Small intestine (tissue), 7 donors: ENCODE data around the gene GSTM5. TPM values are rescaled to one million over a fixed set of nuclear protein-coding genes. Genes with fewer than 3 reads are reported as not detected.
"Not testable (repeated sequence)": the region's sequence is repeated elsewhere in the genome, so short reads cannot be mapped to it uniquely, and the experiment has no call there.

Experiments
- DNase-seq, 2 donors: peaks; one replicate each; pipeline versions ENCODE4 v3.0.0 to v3.0.0-alpha.2; 2013
- FAIRE-seq: peaks from 2 replicates; lab custom pipeline; 2012; peaks lifted over from hg19 to GRCh38; lab: Jason Lieb, UNC
- H3K27ac ChIP-seq, 3 donors: one replicate each; pipeline ENCODE4 v1.5.1; 2013; ENCODE audit warnings: low read length in 2 of 3, mild to moderate bottlenecking in 2 of 3, control low read depth in 1 of 3, inconsistent platforms in 1 of 3, low read depth in 1 of 3, moderate library complexity in 1 of 3
- H3K27me3 ChIP-seq, 3 donors: one replicate each; pipeline ENCODE4 v1.6.1; 2013; ENCODE audit warnings: low read length in 3 of 3, inconsistent platforms in 1 of 3; ENCODE audit not compliant: control insufficient read depth in 3 of 3, insufficient read depth in 3 of 3
- H3K36me3 ChIP-seq, 3 donors: one replicate each; pipeline ENCODE4 v1.6.1; 2013; ENCODE audit warnings: low read length in 3 of 3, inconsistent platforms in 1 of 3, low read depth in 1 of 3, mild to moderate bottlenecking in 1 of 3, moderate library complexity in 1 of 3; ENCODE audit not compliant: control insufficient read depth in 3 of 3, insufficient read depth in 2 of 3
- H3K4me1 ChIP-seq, 3 donors: one replicate each; pipeline ENCODE4 v1.6.1; 2013; ENCODE audit warnings: low read length in 2 of 3, inconsistent platforms in 1 of 3, low read depth in 1 of 3, mild to moderate bottlenecking in 1 of 3, moderate library complexity in 1 of 3; ENCODE audit not compliant: control insufficient read depth in 3 of 3, insufficient read depth in 2 of 3
- H3K4me3 ChIP-seq, 3 donors: one replicate each; pipeline ENCODE4 v1.5.1; 2013; ENCODE audit warnings: low read length in 3 of 3, control low read depth in 1 of 3, inconsistent platforms in 1 of 3, low read depth in 1 of 3, mild to moderate bottlenecking in 1 of 3, moderate library complexity in 1 of 3
- H3K9me3 ChIP-seq, 2 donors: one replicate each; pipeline ENCODE4 v1.6.1; 2013; ENCODE audit warnings: low read depth in 1 of 2, low read length in 1 of 2; ENCODE audit not compliant: control insufficient read depth in 2 of 2, insufficient read depth in 1 of 2
- WGBS, 3 donors: extraction: QIAGEN DNeasy Blood & Tissue Kit; methylation state at CpG; one replicate each; pipeline ENCODE4 v1.1.7; 2013; 5-methylcytosine and 5-hydroxymethylcytosine counted together
- polyA plus RNA-seq, 4 donors: library from polyadenylated mRNA; stranded (reverse) in 3 of 4; unstranded in 1 of 4; fragments of 200-250 nt in 3 of 4; fragments of 120-200 nt in 1 of 4; gene quantifications; one replicate each; pipeline versions ENCODE4 v1.2.1 to v1.2.3, GENCODE V29; 2013
- donor health status: healthy with polysubstance abuse.
- donor health status: control.
- donor health status: control.
- donor health status: Bipolar disorder and iron deficiency.
- donor health status: healthy.

Gene GSTM5
- polyA plus RNA-seq, 4 donors: 1.1 to 4.4 (median 3.0) TPM; not detected in 1

GRCh38 chr1:109673861-109674260 is 38.2 kb upstream of the GSTM5 start:
- DNase-seq: peak; percentile 37 to 75
- peaks cover 0 to 22% (median 0%) of the 10 kb centered on the region in 3 donors for H3K36me3 ChIP-seq
- not testable (repeated sequence) for H3K27me3 ChIP-seq, H3K4me3 ChIP-seq, FAIRE-seq, H3K27ac ChIP-seq, H3K4me1 ChIP-seq, H3K9me3 ChIP-seq
- WGBS, 3 donors: 15 to 55% (median 48%) methylated on average over 2 of the region's 2 CpGs

GRCh38 chr1:109676683-109677381 is 35.2 kb upstream of the GSTM5 start:
- not testable (repeated sequence) for H3K4me3 ChIP-seq, H3K27ac ChIP-seq, H3K4me1 ChIP-seq, H3K9me3 ChIP-seq, H3K27me3 ChIP-seq, FAIRE-seq, H3K36me3 ChIP-seq
- DNase-seq: peak in 1 of 2 donors; percentile 0
- WGBS, 3 donors: 67 to 94% (median 92%) methylated on average over 3 of the region's 3 CpGs

DNA sequence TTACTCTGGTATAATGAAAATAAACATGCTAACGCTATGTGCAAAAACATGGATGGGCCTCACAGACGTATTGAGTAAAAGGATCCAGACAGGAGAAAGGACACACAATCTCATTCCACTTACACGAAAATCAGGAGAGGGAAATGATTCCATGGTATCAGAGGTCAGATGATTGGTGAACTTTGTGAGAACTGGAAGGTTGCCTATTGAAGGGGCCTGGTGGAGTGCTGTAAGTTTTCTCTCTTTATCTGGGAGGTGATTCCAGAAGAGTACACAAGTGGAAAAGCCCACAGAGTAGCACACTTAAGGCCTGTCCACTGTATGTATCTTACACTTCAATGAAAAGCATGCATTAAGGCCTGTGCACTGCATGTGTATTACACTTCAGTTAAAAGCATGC is 34.6 kb upstream of the GSTM5 start:
- Histone ChIP-seq H3K27ac (no peak overlapping the region), H3K9me3 (no peaks in the 10 kb centered on the region), H3K27me3 (no peaks in the 10 kb centered on the region), H3K4me3 (no peak overlapping the region), H3K4me1 (peaks cover 0 to 7% (median 2%) of the 10 kb centered on the region in 3 donors), H3K36me3 (peaks cover 0 to 3% (median 0%) of the 10 kb centered on the region in 3 donors)
- DNase-seq (peak in 1 of 2 donors; percentile 2), FAIRE-seq (no peak)
- WGBS, 3 donors: 63 to 67% (median 67%) methylated on average over 3 of the region's 3 CpGs

- not testable (repeated sequence) for FAIRE-seq, H3K36me3 ChIP-seq, H3K27ac ChIP-seq, H3K4me1 ChIP-seq, H3K4me3 ChIP-seq, H3K9me3 ChIP-seq, H3K27me3 ChIP-seq
- DNase-seq: peak in 1 of 2 donors; percentile 0
- 80 to 92% (median 86%) methylated on average over 2 of the region's 2 CpGs for WGBS, 3 donors
These were observed 33.4 kb upstream of the GSTM5 start for GRCh38 chr1:109678637-109679036.

DNA sequence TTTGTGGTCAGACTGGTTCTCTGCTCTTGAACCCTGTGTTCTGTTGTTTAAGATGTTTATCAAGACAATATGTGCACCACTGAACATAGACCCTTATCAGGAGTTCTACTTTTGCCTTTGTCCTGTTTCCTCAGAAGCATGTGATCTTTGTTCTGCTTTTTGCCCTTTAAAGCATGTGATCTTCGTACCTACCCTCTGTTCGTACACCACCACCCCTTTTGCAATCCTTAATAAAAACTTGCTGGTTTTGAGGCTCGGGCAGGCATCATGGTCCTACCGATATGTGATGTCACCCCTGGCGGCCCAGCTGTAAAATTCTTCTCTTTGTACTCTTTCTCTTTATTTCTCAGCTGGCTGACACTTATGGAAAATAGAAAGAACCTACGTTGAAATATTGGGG is 27.3 kb upstream of the GSTM5 start:
- H3K27ac ChIP-seq, H3K4me1 ChIP-seq, H3K27me3 ChIP-seq, H3K36me3 ChIP-seq, H3K4me3 ChIP-seq, FAIRE-seq, H3K9me3 ChIP-seq: not testable (repeated sequence)
- 66 to 67% methylated on average over 6 of the region's 6 CpGs; no CpG with 5 or more reads in 1 of the 3 donors for WGBS, 3 donors
- DNase-seq: peak in 1 of 2 donors; percentile 22

- H3K27ac ChIP-seq, H3K36me3 ChIP-seq, H3K4me3 ChIP-seq, H3K4me1 ChIP-seq, FAIRE-seq, H3K9me3 ChIP-seq, H3K27me3 ChIP-seq: not testable (repeated sequence)
- DNase-seq: peak in 1 of 2 donors; percentile 61
- 40 to 50% methylated on average over 1 of the region's 1 CpG; no CpG with 5 or more reads in 1 of the 3 donors for WGBS, 3 donors
These were observed 26.7 kb upstream of the GSTM5 start for GRCh38 chr1:109685399-109685798.

- not testable (repeated sequence) for H3K4me1 ChIP-seq, H3K9me3 ChIP-seq, H3K36me3 ChIP-seq, H3K27me3 ChIP-seq, H3K4me3 ChIP-seq, FAIRE-seq
- peak in 1 of 2 donors; percentile 56 for DNase-seq
- H3K27ac ChIP-seq: peak overlapping the region in 1 of 3 donors; percentile 55
- WGBS, 3 donors: 28 to 30% methylated on average over 4 of the region's 4 CpGs; no CpG with 5 or more reads in 1 of the 3 donors
These were observed 26.2 kb upstream of the GSTM5 start for GRCh38 chr1:109685890-109686289.

DNA sequence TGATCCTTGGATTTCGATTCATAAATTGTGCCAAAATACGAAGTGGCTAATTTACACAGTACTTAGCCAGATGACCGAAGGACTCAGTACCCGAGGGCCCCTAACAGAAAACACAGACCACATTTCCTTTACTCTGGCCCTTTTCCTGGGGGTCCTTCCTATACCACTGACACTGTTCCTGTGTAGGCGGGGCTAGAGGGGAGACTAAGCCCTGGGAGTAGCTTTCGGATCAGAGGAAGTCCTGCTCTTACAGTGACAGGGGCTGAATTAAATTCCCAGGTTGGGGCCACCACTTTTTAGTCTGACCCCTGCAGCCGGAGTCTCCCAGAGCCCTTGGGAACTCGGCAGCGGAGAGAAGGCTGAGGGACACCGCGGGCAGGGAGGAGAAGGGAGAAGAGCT is 24.9 kb upstream of the GSTM5 start:
- H3K4me1 ChIP-seq, H3K9me3 ChIP-seq, H3K27me3 ChIP-seq, H3K36me3 ChIP-seq, DNase-seq, FAIRE-seq: not testable (repeated sequence)
- WGBS, 3 donors: 33 to 46% (median 38%) methylated on average over 2 to 10 of the region's 11 CpGs
- H3K27ac ChIP-seq: peak overlapping the region in 1 of 3 donors; percentile 2
- H3K4me3 ChIP-seq: peak overlapping the region in 1 of 3 donors; percentile 64
